GM12864 (cell line): ENCODE results near the gene PMEPA1.

Experiments
- DNase-seq: peaks from one replicate; pipeline ENCODE4 v3.0.0-alpha.2; 2011; ENCODE audit warnings: low read depth
- H3K4me3 ChIP-seq: 2 replicates; pipeline ENCODE4 v1.5.1; 2011; ENCODE audit warnings: mild to moderate bottlenecking, low read depth, low read length, control low read depth
- CTCF ChIP-seq: IDR thresholded peaks from 2 replicates; pipeline ENCODE4 v1.5.1; 2011; ENCODE audit warnings: low read depth, mild to moderate bottlenecking, moderate library complexity, low read length, control low read depth, inconsistent platforms; ENCODE audit errors: missing control alignments

The PMEPA1 gene

DNA sequence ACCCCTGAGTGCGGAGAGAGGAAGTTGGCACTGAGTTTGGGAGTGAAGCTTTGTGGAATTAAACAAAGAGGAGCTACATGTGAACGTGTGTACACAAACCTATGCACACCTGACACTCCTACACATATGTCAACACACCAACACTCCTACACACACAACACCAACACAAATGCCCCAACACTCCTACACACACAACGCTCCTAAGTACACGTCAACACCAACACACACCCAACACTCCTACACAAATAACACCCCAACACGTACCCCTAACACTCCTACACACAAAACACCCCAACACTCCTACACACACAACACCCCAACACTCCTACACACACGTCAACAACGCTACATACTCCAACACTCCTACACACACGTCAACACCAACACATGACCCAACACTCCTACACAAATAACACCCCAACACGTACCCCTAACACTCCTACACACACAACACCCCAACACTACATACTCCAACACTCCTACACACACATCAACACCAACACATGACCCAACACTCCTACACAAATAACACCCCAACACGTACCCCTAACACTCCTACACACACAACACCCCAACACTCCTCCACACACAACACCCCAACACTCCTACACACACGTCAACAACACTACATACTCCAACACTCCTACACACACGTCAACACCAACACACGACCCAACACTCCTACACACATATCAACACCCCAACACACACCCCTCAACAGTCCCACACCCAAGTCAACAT, 49.5 kb downstream of the PMEPA1 start:
- no peak overlapping the region for H3K4me3 ChIP-seq
- no peak for TF ChIP-seq CTCF
- DNase-seq, result no peak

- no peak overlapping the region for H3K4me3 ChIP-seq
- no peak for DNase-seq
- TF ChIP-seq CTCF, result no peak
These were observed 50.2 kb downstream of the PMEPA1 start for GRCh38 chr20:57659517-57660180.

DNA sequence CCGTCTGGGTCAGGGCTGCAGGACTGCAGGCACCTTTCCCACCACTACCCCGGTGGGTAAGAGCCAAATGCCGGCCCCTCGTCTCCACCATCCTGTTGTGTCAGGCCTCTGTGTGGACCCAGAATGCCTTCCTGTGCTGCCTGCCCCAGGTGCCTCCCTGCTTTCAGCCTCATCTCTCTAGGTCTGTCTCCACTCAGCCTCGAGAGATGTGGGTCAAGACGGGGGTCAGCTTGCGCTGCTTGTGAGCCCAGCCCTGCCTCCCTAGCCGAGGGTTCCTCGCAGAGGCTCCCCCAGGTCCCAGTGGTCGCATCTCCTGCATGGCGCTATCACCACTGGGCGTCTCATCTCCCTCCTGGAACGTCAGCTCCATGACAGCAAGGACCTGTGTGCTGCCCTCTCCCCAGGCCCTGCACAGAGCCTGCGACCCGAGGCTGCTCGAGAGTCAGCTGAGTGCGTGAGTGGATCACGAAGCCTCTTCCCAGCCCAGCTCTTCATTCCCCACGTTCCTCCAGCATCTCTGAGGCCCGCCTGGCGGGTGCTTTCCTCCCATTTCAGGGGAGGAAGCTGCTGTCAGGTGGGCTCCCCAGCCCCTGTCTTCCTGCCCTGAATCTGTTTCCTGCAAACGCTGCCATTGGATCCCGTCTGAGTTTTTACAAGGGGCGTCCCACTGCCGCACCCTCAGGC, 50.8 kb downstream of the PMEPA1 start:
- DNase-seq, result no peak
- TF ChIP-seq CTCF, result no peak
- no peak overlapping the region for H3K4me3 ChIP-seq

DNA sequence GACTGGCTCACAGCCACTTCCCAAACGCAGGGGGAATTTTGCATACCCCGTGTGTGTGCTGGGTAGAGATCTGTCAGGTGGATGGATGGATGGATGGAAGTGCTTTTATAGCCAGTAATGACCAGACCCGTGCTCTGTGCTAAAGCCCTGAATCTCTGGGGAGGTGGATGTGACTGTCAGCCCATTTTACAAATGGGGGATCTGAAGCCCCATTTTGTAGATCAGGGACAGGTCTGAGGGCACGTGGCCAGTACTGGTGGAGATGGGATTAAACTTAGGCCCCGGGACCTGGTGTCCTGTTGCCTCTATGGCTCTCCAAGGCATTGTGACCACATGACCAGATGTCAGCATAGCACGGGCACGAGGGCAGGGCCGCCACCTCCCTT, 51.4 kb downstream of the PMEPA1 start:
- no peak for DNase-seq
- H3K4me3 ChIP-seq, result no peak overlapping the region
- no peak for TF ChIP-seq CTCF

- DNase-seq, result no peak
These were observed 52.0 kb downstream of the PMEPA1 start for GRCh38 chr20:57657535-57658446.

More at GRCh38 chr20:57657535-57658446, 52.0 kb downstream of the PMEPA1 start:
- TF ChIP-seq CTCF, result no peak
- no peak overlapping the region for H3K4me3 ChIP-seq
